Hematopoietic multipotent progenitor cell treated with erythropoietin and hydrocortisone succinate and interleukin-3 and kit ligand, for 15 days (in vitro differentiated cells): ENCODE data around the gene ARHGEF17.
A peak's percentile ranks its signal among the peaks of the same experiment; 100 is the strongest.

Source experiments
- DNase-seq: peaks from one replicate; pipeline ENCODE4 v3.0.0-alpha.2; 2015; ENCODE audit warnings: low spot score

The ARHGEF17 gene

DNA sequence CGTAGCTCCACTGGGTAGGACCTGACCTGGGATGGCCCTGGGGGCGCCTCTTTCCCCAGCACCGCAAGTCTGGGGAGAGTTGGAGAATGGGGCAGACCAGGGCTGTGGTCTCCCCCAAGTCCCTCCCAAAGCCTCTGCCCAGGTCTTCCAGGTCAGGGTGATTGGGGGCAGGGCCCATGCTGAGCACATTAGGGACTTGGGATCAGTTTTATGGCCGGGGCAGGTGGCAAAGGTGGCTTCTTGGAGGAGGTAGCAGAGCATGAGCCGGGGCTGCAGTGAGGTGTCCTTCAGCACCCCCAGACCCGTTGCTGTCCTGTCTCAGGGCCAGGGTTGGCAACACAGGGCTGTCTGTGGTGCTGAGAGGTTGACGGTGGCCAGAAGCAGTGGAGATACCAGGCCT is 74.1 kb downstream of the ARHGEF17 start:
- DNase-seq, result no peak

DNA sequence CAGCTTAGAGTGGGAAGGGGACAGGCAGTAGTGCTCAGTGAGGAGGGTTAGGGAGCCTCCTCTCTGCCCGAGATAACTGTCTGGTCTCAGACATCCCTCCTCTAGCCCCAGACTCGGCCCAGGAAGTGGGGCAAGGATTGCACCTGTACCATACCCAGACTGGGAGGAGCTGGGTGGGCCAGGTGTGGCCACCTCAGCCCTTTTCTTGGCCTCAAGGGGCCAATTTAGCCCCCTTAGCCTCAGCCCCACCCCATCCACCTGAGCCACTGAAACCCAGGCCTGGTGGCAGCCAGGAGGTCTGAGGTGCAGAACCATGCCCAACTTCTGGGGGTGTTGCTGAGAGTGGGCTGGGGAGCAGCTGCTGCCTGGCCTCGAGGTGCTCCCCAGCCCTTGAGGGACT is 74.7 kb downstream of the ARHGEF17 start:
- no peak for DNase-seq

DNA sequence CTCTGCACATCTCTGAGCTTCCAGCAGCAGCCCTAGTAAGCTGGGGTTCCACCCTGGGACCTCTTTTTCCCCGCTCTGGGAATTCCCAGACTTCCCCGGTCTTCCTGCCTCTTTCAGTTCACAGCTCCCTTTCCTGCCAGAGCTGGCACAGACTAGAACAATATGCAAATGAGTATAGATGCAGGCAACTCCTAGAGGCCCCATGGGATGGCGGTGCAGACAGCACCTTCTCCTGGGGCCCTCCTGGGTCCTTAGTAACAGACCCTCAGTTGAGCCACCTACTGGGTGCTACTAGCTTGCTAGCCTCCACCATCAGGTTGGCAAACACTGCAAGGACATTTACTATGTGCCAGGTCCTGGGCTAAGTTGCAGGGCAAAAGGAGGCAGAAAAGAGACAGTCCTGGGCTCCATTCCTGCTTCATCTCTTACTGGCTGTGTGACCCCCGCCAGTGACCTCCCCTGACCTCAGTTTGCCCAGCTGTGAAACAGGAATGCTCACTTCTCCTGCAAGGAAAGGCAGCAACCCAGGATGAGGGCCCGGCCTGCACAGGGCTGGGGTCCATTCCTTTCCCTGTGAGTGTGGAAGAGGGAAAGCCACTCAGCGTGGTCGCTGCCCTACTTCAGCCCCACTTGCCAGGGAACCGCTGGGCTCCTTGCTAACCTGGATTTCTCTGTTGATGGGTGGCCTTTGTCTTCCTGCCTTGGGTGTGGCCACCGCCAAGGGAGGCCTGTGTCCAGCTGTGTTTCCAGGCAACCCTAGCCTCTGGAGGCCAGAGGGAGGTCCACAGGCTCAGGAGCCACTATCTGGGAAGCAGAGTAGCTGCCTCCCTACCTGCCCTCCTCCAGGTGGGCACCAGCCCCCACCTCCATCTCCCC is 75.4 kb downstream of the ARHGEF17 start:
- DNase-seq, result no peak

DNA sequence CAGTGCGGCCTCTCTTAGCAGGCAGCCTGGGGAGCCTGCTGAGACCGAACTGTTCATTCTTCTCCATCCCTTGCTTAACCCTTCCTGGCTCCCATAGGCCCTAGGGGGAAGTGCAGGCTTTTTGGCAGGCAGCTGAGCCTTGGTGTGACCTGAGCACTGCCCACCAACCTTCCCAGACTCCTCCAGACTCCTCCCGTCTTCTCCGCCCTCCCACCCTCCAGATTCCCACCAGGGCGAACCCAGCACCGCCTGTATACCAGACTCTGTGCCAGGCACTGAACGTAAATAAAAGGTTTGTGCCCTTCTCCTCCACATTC is 76.0 kb downstream of the ARHGEF17 start:
- DNase-seq, result no peak

DNA sequence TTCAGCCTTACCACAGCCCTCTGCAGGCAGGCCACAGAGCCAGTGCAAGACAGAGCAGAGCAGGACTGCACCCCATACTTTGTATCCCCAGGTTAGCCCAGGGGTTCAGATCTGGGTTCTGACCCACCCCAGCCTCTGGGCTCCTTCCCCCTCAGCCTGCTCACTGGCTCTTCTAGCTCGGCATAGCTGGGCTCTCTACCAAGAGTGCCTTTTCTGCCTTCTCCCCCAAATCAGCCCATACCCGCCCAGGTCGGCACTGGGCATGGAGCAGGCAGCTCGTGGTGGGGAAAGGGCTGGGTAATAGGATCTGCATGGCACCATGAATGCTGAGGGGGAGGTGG is 76.4 kb downstream of the ARHGEF17 start:
- no peak for DNase-seq

DNA sequence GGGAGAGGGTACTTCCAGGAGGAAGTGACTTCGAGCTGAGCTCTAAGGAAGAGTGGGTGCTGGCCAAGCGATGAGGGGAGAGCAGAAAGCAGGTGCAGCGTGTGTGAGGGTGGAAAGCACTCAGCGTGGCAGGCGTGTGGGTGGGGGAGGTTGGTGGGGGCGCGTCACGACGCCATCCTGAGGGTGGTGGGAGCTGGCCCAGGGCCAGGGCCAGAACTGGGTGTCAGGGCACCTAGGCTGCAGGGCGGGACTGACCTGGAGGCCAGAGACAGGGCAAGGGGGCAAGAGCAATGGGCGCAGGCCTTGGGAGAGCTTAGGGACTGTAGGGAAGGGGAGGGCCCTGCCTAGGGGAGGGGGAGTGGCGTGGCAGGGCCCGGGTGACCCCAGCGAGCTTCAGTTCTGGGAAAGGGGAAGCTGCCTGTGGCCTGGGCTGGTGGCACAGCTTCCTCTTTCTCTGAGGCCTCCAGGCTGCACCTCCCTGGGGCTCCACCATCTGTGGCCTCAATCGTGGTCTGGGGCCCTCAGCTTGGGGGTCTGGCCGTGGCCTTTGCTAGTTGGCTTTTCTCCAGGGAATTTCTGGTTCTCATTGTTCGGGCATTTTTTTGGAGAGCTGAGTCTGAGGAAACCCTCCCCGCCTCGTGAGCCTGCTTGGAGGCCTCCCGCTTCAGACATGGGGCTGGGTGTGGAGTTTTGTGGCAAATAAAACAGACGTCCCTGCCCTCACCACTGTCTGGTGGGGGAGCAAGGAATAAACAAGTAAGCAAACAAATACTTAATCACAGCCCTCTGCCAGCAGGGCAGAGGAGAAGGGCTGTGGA is 77.0 kb downstream of the ARHGEF17 start:
- no peak for DNase-seq

DNA sequence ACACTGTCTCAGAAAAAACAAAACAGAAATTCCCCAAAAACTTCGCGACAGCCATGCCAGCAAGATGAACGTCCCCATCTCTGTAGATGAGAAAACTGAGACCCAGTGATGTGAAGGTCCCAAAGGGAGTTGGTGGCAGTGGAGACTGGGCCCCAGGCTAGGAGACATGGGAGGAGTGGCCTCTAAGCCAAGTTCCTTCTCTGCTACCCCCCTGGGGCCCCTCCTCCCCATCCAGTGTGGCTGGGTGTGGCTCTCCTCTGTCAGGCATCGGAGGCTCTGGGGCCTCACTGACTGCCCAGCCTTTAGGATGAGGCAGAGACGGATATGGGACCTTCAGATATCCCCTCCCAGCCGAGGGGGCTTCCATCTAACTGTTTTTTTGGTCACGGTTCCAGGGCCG is 77.9 kb downstream of the ARHGEF17 start:
- peak; percentile 35 for DNase-seq

DNA sequence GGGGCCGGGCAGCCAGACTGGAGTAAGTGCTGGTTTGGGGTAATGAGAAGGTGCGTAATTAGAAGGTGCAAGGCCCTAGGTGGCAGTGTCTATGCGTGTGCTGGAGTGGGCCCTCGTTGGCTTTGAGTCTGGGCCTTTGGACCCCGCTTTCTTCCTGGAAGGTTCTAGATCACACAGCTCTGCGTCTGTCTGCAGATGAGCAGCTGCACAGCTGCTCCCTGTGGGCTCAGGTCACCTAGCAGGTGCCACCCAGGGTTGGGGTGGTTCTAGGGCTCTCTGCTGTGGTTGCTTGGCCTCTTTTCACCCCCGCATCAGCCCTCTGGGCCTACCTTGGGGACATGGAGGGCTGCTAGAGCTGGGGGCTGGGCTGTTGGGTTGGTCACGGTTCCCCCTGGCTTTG is 78.5 kb downstream of the ARHGEF17 start:
- no peak for DNase-seq

DNA sequence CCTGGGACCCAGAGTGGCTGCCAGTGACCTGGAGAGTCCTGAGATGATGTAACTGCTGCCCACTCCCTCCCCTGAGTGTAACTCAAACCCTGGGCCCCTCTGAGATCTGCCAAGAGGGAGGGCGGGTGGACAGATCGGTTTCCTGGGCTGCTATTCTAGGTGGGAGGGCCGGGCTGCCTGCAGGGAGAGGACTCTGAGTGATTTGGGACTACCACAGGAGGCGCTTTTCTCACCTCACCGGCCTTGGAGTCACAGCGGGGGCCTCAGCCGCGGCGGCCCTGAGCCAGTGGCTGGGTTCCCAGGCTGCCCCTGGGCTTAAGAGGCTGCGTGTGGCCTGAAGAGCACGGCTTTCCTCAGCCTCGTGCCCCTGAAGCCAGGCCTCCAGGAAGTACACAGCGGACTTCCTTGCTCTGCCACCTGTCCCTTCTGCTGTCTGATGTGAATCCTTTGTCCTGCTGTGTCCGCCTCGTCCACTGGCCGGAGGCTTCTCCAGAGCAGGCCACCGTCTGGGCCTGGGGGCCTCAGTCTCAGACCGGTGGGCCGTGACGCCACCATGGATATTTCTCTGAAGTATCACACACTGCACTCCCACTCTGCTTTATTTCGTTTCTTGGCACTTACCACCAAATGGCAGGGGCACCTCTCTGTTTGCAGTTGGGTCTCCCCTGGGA is 79.7 kb downstream of the ARHGEF17 start:
- no peak for DNase-seq

DNA sequence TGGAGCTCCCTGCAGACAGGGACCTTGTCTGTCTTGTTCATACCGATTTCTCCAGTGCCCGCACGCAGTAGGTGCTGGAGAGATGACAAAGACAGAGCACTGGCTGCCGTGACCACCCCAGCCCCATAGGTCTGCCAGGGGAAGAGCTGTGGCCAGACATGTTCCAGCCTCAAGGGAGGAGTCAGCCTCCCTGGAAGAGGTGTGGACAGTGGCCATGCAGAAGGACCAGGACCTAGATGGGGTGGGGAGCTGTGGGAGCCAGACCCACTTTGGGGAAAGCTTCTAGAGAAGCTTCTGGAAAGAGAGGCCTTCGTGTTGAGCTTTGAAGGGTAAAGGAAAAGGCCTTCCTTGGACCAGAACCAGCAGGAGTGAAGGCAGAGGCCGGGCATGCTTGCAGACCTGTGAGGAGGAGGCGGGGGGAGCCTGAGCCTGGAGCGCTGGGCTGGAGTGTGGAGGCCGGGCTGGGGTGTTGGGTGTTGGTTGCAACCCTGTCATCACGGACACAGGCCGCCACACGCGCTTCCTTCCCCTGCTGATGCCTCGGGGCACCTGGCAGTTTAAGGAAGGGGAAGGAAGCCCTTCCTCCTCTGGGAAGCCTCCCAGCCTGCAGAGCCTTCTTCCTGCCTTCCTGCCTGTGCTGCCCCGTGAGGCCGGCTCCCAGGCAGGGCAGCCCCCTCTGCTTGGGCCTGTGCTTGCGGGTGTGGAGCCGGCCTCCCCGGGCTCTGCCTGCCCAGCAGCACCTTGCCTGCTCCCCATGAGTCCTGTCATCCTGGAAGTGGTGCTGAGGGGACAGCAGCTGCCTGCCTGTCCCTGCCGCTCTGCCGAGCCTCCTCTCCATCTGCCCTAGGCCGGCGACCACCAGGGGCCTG is 80.4 kb downstream of the ARHGEF17 start:
- no peak for DNase-seq

DNA sequence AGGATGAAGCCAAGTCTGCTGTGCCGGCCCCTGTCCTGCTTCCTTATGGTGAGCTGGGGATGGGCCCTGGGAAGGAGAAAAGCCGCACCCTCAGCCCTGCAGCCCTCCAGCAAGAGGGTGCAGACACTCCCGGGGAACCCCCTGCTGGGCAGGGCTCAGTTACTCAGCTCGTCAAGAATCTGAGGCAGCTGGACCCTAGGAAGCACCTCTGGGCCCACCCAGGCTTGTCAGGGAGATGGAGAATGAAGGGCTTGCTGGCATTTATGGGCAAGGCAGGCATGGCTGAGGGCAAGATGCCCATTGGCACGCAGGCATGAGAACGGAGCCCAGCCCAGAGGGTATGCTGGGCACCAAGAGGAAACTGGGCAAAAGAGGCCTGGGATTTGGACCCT is 81.1 kb downstream of the ARHGEF17 start:
- DNase-seq, result no peak

DNA sequence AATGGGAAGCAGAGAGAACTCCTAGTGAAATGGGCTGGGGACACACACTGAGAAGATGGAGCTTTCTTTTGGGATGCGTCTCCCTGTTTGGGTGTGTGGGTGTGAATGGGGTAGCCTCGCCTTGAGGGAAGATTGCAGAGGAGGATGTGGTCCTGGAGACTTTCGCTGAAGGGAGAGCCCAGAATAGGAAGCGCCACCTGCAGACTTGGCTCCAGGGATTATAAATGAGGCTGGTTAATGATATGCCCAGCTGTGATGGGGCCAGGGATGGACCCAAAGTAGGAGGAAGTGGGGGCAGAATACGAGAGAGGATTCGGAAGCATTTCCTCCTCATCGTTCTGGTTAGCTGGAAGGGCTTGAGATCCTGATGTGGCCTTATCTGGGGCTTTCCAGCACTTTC is 81.8 kb downstream of the ARHGEF17 start:
- DNase-seq, result no peak

DNA sequence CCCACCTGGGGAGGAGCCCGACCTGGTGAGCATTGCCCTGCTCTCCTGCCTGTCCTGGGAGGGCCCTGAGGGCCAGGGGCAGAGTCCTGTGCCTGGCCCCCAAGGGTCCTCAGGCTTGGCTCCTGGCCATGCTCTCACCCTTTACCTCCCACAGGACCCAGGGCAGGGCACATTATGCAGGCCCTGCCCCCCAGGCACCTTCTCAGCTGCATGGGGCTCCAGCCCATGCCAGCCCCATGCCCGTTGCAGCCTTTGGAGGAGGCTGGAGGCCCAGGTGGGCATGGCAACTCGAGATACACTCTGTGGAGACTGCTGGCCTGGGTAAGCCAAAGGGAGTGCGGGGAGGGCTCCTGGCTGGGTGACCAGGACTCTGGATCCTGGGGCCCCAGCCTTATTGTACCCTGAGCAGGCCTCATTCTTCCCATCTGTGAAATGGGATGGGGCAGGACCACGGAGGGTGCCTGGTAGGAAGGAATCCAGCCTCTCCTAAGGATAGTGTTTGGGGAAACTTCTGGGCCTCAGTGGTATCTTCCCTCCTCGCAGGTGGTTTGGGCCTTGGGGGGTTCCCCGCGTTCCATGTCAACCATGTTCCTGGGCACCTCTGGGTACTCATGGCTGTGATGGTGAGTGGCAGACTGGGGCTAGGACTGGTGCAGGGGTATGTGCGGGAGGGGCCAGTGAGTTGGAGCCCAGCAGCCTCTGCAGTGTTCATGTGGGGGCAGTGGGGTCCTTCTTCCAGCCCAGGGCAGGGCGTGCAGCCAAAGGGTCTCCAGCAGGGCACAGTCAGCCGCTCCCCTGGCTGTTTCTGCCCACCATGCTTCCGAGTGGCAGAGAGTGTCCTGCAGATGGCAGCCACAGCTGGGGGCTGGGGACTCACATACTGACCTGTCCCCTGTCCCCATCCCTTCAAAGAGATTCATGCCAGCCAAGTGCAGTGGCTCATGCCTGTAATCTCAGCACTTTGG is 82.8 kb downstream of the ARHGEF17 start:
- no peak for DNase-seq

DNA sequence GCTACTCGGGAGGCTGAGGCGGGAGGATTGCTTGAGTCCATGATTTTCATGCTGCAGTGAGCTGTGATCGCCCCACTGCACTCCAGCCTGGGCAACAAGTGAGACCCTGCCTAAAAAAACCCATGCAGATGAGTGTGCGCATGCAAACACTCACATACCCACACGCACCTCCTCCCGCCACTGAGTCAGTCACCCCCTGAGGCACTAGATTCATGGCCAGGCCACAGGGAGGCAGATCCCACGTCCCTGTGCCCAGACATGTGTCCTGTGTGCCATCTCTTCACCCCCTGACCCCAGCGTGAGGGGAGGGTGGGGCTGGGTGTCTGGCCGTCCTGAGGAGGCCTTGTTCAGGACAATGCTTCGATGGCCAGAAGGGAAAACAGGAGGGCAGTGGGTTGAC is 83.6 kb downstream of the ARHGEF17 start:
- DNase-seq, result no peak

DNA sequence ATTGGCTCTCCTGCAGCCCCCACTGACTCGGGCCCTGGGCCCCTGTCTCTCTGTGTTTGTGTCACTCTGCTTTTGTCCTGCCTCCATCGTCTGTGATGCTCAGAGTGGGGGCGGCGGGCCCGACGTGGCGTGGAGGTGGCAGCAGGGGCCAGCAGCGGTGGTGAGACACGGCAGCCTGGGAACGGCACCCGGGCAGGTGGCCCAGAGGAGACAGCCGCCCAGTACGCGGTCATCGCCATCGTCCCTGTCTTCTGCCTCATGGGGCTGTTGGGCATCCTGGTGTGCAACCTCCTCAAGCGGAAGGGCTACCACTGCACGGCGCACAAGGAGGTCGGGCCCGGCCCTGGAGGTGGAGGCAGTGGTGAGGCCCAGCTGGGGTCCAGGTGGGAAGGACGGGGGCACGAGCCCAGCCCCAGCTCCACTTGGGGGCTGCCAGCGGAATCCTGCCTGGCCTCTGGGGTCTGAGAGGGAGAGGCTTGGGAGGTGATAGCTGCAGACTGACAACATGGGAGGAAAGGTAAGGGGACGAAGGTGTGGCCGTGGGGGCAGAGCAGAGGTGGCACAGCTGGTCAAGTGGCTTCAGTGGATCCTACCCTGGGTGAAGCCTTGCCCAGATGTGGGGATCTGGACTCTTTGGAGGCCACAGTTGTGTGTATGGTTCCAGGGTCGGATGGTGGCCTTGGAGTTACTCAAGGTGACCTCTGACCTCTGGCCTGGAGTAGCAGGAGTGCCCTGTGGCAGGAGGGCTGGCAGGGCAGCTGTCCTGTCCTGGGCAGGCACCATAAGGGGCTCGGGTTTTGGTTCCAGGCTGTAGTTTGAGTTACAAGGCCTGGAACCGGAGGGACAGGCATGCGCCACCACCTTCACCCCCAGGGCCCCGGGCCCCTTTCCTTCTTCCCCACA is 84.3 kb downstream of the ARHGEF17 start:
- no peak for DNase-seq

DNA sequence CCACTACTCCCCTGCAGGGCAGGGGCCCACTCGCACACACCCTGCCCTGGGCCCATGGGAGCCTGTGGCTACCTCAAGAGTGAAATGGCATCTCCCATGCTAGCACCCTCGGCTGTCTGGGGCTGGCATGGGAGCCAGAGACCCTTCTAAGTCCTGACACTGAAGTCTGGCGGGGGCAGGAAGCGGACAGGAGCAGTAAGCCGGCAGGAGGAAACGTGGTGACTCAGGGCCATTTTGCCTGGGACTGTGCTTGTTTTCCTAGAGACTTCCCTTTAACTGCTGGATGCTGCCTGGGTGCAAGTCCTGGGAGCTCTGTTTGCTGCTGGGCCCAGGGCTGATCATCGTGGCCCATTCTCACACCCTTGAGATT is 84.9 kb downstream of the ARHGEF17 start:
- DNase-seq, result no peak

DNA sequence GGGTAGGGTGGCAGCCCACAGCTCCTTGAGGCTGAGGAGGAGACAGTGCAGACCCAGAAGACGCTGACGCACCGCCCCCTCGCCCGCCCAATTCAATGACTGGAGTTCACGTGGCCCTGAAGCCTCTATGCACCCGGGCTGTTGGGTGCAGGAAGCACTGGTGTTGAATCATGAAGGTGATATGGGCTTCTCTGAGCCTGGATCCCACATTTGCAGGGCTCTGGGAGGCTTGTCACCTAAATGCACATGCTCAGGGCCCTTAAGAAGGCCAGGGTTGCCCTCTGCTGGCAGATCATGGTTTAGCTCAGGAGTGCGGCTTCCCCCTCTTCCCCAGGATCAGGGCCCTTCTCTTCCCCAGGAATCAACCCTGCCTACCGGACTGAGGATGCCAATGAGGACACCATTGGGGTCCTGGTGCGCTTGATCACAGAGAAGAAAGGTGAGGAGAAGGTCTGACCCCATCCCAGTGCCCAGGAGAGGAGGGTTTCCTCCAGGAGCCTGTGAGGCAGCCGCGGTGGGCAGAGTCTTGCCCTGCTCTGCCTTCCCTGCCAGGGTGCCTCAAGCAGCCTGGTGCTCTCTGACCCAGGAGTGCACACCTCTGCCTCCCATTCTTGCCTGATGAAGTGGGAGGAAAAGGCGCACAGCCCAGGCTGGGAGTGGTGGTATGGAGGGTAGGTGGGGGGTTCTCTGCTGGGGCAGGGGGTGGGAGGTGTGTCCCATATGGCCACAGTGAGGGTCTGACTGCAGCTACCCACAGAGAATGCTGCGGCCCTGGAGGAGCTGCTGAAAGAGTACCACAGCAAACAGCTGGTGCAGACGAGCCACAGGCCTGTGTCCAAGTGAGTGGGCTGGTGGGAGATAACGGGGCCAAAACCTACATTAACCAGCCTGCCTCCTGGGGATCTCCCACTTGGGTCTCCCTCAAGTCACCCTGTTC is 85.7 kb downstream of the ARHGEF17 start:
- DNase-seq, result peak; percentile 78

DNA sequence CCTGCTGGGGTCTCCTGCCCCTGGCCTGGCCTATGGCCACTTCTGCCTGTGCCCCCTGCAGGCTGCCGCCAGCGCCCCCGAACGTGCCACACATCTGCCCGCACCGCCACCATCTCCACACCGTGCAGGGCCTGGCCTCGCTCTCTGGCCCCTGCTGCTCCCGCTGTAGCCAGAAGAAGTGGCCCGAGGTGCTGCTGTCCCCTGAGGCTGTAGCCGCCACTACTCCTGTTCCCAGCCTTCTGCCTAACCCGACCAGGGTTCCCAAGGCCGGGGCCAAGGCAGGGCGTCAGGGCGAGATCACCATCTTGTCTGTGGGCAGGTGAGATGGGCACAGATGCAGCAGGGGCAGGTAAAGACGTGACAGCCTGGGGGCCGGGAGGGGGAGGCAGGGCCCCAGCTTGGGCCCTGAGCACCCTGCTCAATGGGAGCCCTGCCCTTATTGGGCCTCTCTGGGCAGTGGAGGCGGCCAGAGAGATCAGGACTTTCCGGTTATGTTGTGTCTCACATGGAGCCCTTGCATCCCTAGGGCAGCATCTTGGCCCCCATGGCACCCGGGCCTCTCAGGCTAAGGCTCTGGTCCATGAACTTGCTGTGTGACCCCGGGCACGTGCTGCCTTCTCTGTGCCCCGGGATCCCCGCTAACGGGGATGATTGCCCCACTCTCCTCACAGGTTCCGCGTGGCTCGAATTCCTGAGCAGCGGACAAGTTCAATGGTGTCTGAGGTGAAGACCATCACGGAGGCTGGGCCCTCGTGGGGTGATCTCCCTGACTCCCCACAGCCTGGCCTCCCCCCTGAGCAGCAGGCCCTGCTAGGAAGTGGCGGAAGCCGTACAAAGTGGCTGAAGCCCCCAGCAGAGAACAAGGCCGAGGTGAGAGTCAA is 86.6 kb downstream of the ARHGEF17 start:
- no peak for DNase-seq
